Measurements from ENCODE around the gene SEMA3D. TPM values are rescaled to one million over a fixed set of nuclear protein-coding genes. Genes with fewer than 3 reads are reported as not detected.

Gene SEMA3D
- total RNA-seq, 1 donor from 2014 or later, result 264 TPM

DNA sequence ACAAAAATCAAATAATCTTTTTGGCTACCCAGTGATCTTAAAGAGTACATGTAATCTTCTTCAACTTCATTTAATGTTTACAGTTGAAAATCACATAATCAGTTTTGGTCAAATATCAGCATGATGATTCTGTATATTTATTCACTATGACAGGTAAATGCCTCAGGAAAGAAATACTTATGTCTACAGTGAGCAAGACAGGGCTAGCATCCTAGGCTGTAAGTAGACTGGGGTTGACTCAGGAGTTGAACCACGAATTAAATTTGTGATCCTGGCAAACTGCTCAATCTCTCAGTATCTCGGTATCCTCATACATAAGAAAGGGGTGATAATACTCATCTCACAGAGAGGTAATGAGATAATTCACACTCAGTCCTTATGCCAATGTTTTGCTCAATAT, 71.8 kb downstream of the SEMA3D start:
- H3K27ac Mint-ChIP-seq, result peak overlapping the region; percentile 79
- H3K4me1 Mint-ChIP-seq, result peaks cover 36% of the 10 kb centered on the region
- H3K4me3 Mint-ChIP-seq, result no peak overlapping the region
- H3K9me3 Mint-ChIP-seq, result peaks cover 3% of the 10 kb centered on the region
- peaks cover 37% of the 10 kb centered on the region for H3K36me3 Mint-ChIP-seq
- TF ChIP-seq, protein P1, sequence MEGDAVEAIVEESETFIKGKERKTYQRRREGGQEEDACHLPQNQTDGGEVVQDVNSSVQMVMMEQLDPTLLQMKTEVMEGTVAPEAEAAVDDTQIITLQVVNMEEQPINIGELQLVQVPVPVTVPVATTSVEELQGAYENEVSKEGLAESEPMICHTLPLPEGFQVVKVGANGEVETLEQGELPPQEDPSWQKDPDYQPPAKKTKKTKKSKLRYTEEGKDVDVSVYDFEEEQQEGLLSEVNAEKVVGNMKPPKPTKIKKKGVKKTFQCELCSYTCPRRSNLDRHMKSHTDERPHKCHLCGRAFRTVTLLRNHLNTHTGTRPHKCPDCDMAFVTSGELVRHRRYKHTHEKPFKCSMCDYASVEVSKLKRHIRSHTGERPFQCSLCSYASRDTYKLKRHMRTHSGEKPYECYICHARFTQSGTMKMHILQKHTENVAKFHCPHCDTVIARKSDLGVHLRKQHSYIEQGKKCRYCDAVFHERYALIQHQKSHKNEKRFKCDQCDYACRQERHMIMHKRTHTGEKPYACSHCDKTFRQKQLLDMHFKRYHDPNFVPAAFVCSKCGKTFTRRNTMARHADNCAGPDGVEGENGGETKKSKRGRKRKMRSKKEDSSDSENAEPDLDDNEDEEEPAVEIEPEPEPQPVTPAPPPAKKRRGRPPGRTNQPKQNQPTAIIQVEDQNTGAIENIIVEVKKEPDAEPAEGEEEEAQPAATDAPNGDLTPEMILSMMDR (IDR thresholded peaks at IDR 0.05; ENCODE audit: unreplicated experiment), result no peak
- DNase-seq (ENCODE audit: low spot score in 2 of 2, unreplicated experiment in 2 of 2), result no peak
- no peaks in the 10 kb centered on the region for H3K27me3 Mint-ChIP-seq (ENCODE audit: low read depth)

DNA sequence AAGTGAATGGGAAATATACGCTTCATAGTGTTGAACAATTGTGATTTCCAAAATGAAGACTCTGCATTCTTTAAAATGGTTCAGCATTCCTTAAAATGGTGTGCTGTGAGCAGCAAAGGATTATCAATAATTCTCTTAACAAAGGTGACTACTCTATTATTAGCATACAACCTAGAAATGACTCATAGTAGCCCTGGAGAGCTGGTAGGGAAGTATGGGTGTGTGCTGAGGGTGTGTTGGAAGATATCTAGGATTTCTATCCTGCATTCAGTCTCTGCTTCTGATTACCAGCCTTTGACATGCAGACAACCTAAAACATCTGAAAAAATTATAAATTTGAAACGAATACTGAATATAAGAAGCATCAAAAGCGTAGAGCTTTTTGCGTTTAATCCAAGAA, 72.5 kb downstream of the SEMA3D start:
- Mint-ChIP-seq H3K4me1 (peaks cover 43% of the 10 kb centered on the region), H3K27me3 (ENCODE audit: low read depth) (no peaks in the 10 kb centered on the region), H3K9me3 (peaks cover 3% of the 10 kb centered on the region), H3K4me3 (no peak overlapping the region), H3K36me3 (peaks cover 31% of the 10 kb centered on the region), H3K27ac (peak overlapping the region; percentile 70)
- no peak for DNase-seq (ENCODE audit: low spot score in 2 of 2, unreplicated experiment in 2 of 2)
- TF ChIP-seq, protein P1 (IDR thresholded peaks at IDR 0.05; ENCODE audit: unreplicated experiment), result no peak

DNA sequence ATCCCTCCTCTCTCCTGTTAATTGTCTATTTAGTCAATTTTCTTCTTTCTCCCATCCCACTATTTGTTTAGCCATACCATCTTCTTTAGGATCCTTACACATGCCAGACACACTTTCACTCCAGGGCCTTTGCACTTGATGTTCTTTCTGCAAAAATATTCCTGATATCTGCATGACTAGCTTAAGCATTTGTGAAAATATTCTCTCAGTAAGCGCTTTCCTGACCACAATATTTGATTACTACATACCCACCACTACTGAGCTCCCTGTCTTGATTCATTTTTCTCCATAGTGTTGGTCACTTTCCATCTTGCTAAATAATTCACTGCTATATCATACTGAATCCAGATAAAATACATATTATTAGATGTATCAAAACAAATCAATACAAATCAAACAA, 75.1 kb downstream of the SEMA3D start:
- peaks cover 3% of the 10 kb centered on the region for H3K9me3 Mint-ChIP-seq
- TF ChIP-seq, protein P1 (IDR thresholded peaks at IDR 0.05; ENCODE audit: unreplicated experiment), result no peak
- H3K27ac Mint-ChIP-seq, result peak overlapping the region; percentile 22
- no peaks in the 10 kb centered on the region for H3K27me3 Mint-ChIP-seq (ENCODE audit: low read depth)
- DNase-seq (ENCODE audit: low spot score in 2 of 2, unreplicated experiment in 2 of 2), result no peak
- H3K36me3 Mint-ChIP-seq, result peaks cover 16% of the 10 kb centered on the region
- no peak overlapping the region for H3K4me3 Mint-ChIP-seq
- peaks cover 60% of the 10 kb centered on the region for H3K4me1 Mint-ChIP-seq

DNA sequence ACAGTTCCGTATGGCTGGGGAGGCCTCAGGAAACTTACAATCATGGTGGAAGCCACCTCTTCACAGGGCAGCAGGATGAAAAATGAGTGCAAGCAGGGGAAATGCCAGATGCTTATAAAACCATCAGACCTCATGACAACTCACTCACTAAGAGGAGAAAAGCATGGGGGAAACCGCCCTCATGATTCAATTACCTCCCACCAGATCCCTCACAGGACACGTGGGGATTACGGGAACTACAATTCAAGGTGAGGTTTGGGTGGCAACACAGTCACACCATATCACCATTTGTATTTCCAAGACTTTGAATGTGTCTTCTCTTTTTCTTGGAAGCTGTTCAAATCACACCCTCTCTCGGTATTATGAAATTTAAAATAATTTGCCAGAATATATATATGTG, 80.1 kb downstream of the SEMA3D start:
- Mint-ChIP-seq H3K36me3 (peaks cover 11% of the 10 kb centered on the region), H3K27me3 (ENCODE audit: low read depth) (no peaks in the 10 kb centered on the region), H3K9me3 (no peaks in the 10 kb centered on the region), H3K4me3 (no peak overlapping the region), H3K4me1 (peaks cover 82% of the 10 kb centered on the region), H3K27ac (peak overlapping the region; percentile 54)
- TF ChIP-seq, protein P1 (IDR thresholded peaks at IDR 0.05; ENCODE audit: unreplicated experiment), result no peak
- DNase-seq (ENCODE audit: low spot score in 2 of 2, unreplicated experiment in 2 of 2), result no peak

DNA sequence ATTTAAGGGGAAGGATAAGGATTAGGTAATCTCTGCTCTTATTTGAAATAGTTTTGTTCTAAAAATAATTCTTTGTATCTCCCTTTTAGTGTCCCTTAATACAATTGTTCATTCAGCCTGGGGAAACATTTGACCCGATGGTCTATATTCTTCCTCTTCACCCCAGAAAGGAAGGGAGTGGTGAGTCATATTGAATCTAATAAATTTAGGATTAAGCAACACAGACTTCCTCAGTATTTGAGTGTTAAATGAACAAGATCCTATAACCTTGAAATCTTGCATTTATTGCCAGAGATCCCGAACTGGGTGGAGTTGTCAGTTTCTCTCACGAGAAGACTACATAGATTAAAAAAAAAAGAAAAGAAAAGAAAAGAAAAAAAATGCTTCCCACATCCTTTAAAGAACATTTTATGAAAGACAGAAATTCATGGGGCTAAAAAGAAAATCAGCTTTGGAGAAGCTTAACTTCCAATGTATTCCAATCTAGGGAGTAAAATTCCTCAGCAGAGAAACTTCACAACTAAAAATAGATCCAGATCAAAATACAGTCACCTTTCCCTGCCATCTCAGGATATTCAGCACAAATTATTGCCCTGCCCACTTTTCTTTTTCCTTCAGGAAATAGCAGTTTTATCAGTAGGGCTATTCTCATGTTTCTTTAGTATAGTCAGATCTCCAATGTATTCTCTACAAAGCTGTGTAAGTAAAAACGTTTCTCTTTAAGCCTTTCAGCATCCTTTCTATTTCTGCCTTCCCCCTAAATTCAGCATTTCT, 82.2 kb downstream of the SEMA3D start:
- Mint-ChIP-seq H3K4me1 (peaks cover 62% of the 10 kb centered on the region), H3K27ac (peak overlapping the region; percentile 58), H3K36me3 (peaks cover 11% of the 10 kb centered on the region), H3K4me3 (no peak overlapping the region), H3K9me3 (peaks cover 2% of the 10 kb centered on the region), H3K27me3 (ENCODE audit: low read depth) (no peaks in the 10 kb centered on the region)
- DNase-seq (ENCODE audit: low spot score in 2 of 2, unreplicated experiment in 2 of 2), result no peak
- TF ChIP-seq, protein P1 (IDR thresholded peaks at IDR 0.05; ENCODE audit: unreplicated experiment), result no peak
